Measurements from ENCODE around the gene GOLGA2.

- TF ChIP-seq YY1 (IDR thresholded peaks at IDR 0.05; ENCODE audit: insufficient read depth, insufficient read length) (no peak), SUZ12 (IDR thresholded peaks at IDR 0.05; ENCODE audit: extremely low read depth, insufficient read depth, insufficient read length) (no peak)
These were observed 284 bp upstream of the GOLGA2 start, which contains the start of gene SWI5 for GRCh38 chr9:128276008-128276573.

Measured in NT2/D1 (cell line).